WI38 (cell line): ENCODE data around the gene XXYLT1.

Experiments used
- H3K4me3 ChIP-seq: 2 replicates; pipeline ENCODE4 v1.5.1; 2011; ENCODE audit warnings: low read depth, mild to moderate bottlenecking, control low read depth, low read length
- CTCF ChIP-seq: IDR thresholded peaks from 2 replicates; pipeline ENCODE4 v1.5.1; 2012; ENCODE audit warnings: low read depth, mild to moderate bottlenecking, control low read depth, low read length

Gene XXYLT1

GRCh38 chr3:195175076-195175475, 95.9 kb downstream of the XXYLT1 start:
- TF ChIP-seq CTCF: no peak
- no peak overlapping the region for H3K4me3 ChIP-seq

GRCh38 chr3:195173657-195174056, 97.3 kb downstream of the XXYLT1 start:
- no peak overlapping the region for H3K4me3 ChIP-seq
- TF ChIP-seq CTCF: no peak

GRCh38 chr3:195172896-195173295, 98.1 kb downstream of the XXYLT1 start:
- no peak for TF ChIP-seq CTCF
- H3K4me3 ChIP-seq: no peak overlapping the region

- TF ChIP-seq CTCF: no peak
- H3K4me3 ChIP-seq: no peak overlapping the region
These were observed 98.8 kb downstream of the XXYLT1 start for GRCh38 chr3:195172039-195172684.

- TF ChIP-seq CTCF: no peak
- H3K4me3 ChIP-seq: no peak overlapping the region
These were observed 99.7 kb downstream of the XXYLT1 start for GRCh38 chr3:195171093-195171873.

- no peak for TF ChIP-seq CTCF
- no peak overlapping the region for H3K4me3 ChIP-seq
These were observed 100.5 kb downstream of the XXYLT1 start for GRCh38 chr3:195170496-195170895.

- H3K4me3 ChIP-seq: no peak overlapping the region
- TF ChIP-seq CTCF: no peak
These were observed 101.8 kb downstream of the XXYLT1 start for GRCh38 chr3:195169011-195169649.
